Kidney (tissue), 14 donors: Measurements from ENCODE around the gene EEFSEC. TPM values are rescaled to one million over a fixed set of nuclear protein-coding genes. Genes with fewer than 3 reads are reported as not detected.

Experiments used
- DNase-seq, 5 donors: peaks; one replicate each; pipeline ENCODE4 v3.0.0-alpha.2; 2013 to 2020
- FAIRE-seq: peaks from 2 replicates; lab custom pipeline; 2012; peaks lifted over from hg19 to GRCh38; lab: Jason Lieb, UNC
- H3K27ac ChIP-seq, 2 donors: one replicate each; pipeline ENCODE4 v1.7.0; 2013; ENCODE audit warnings: low read depth in 2 of 2, low read length in 2 of 2, inconsistent platforms in 1 of 2
- H3K27me3 ChIP-seq: one replicate; pipeline ENCODE4 v1.7.1; 2013; ENCODE audit warnings: low read length, inconsistent platforms; ENCODE audit not compliant: control insufficient read depth, insufficient read depth
- H3K36me3 ChIP-seq, 3 donors: one replicate each; pipeline versions ENCODE4 v1.7.0 to v1.7.1; 2013; ENCODE audit warnings: low read length in 3 of 3, control low read depth in 1 of 3, inconsistent platforms in 1 of 3; ENCODE audit not compliant: insufficient read depth in 3 of 3, control insufficient read depth in 2 of 3
- H3K4me1 ChIP-seq, 3 donors: one replicate each; pipeline versions ENCODE4 v1.7.0 to v1.7.1; 2013; ENCODE audit warnings: low read length in 3 of 3, inconsistent platforms in 1 of 3, low read depth in 1 of 3; ENCODE audit not compliant: control insufficient read depth in 2 of 3, insufficient read depth in 2 of 3
- H3K4me3 ChIP-seq, 3 donors: one replicate each; pipeline versions ENCODE4 v1.7.0 to v1.8.1; 2013; ENCODE audit warnings: low read length in 3 of 3, control low read depth in 1 of 3, inconsistent platforms in 1 of 3
- H3K9ac ChIP-seq, 3 donors: one replicate each; pipeline versions ENCODE4 v1.7.0 to v1.7.1; 2013; ENCODE audit warnings: low read length in 3 of 3, control low read depth in 1 of 3, inconsistent platforms in 1 of 3
- H3K9me3 ChIP-seq, 3 donors: one replicate each; pipeline versions ENCODE4 v1.7.0 to v1.7.1; 2013; ENCODE audit warnings: low read length in 3 of 3, control low read depth in 1 of 3, inconsistent platforms in 1 of 3; ENCODE audit not compliant: control insufficient read depth in 2 of 3, insufficient read depth in 1 of 3
- CTCF ChIP-seq: IDR thresholded peaks from 3 replicates; pipeline ENCODE4 v1.5.1; 2012; ENCODE audit warnings: mild to moderate bottlenecking, moderate library complexity, borderline replicate concordance; ENCODE audit not compliant: insufficient read depth; ENCODE audit errors: extremely low read depth
- intact Hi-C: fragments of 100-400 bp; cut with DNase I; formaldehyde crosslinking; loops from one replicate; pipeline ENCODE4 v1.11.1; 2022
- polyA plus RNA-seq: library from polyadenylated mRNA; stranded (reverse); fragments of 350-450 nt; fragmentation: Illumina TruSeq; extraction: RNeasy Lipid Tissue Mini Kit (QIAGEN cat#74804); gene quantifications from one replicate; pipeline ENCODE4 v1.2.3, GENCODE V29; 2014; ENCODE audit warnings: low read depth, low replicate concordance; ENCODE audit not compliant: insufficient read depth
- total RNA-seq: library from RNA; stranded (reverse); fragmentation: NEBNext Ultra II Directional; extraction: Animal tissue kit (Norgen Biotek cat#: 25700); gene quantifications from one replicate; pipeline ENCODE4 v1.2.1, GENCODE V29; 2021
- donor health status: control.
- donor health status: control.
- donor health status: control.
- donor health status: control.
- donor health status: control.
- donor health status: DM: yes; HTN: yes; CAD: no.
- donor health status: Normal renal cell carcinoma (clear cell type).

The EEFSEC gene
- total and polyA plus RNA-seq, 2 donors from 2014 or later, result 15.2 to 23.2 TPM

DNA sequence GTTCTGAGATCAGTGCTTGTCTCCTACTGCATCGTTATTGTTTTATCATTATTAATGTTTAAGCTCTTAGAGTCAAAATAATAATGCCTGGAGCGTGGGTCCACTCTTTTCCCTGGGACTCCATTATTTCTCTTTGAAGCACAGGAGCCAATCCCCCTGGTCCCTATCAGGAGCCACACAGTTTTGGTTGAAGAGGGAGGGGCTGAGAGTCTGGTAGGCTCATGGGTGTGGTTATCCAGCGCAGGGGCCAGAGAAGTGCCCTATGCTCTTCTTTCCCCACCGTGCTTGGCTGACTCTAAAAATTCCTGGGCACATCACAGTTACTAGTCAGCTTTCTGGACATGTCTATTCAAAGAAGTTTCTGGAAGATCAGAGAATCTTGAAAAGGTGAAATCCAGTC is 191.9 kb downstream of the EEFSEC start:
- DNase-seq, result no peak
- no peak overlapping the region for H3K9ac ChIP-seq

GRCh38 chr3:128346562-128346961 is 193.3 kb downstream of the EEFSEC start:
- peaks cover 0 to 2% (median 0%) of the 10 kb centered on the region in 3 donors for H3K36me3 ChIP-seq
- no peak for TF ChIP-seq CTCF
- H3K4me3 ChIP-seq, result no peak overlapping the region
- H3K4me1 ChIP-seq, result peaks cover 4 to 20% (median 13%) of the 10 kb centered on the region in 3 donors
- FAIRE-seq (no peak), DNase-seq (no peak)
- no peak overlapping the region for H3K27ac ChIP-seq
- intact Hi-C loops, result no loop called here
- H3K27me3 ChIP-seq, result no peaks in the 10 kb centered on the region
- no peak overlapping the region for H3K9ac ChIP-seq
- H3K9me3 ChIP-seq, result no peaks in the 10 kb centered on the region

More for the DNA sequence above, 191.9 kb downstream of the EEFSEC start:
- Histone ChIP-seq H3K4me1 (peaks cover 4 to 17% (median 13%) of the 10 kb centered on the region in 3 donors), H3K27me3 (no peaks in the 10 kb centered on the region), H3K4me3 (no peak overlapping the region), H3K27ac (no peak overlapping the region), H3K9me3 (no peaks in the 10 kb centered on the region), H3K36me3 (peaks cover 0 to 7% (median 0%) of the 10 kb centered on the region in 3 donors)
- intact Hi-C loops, result no loop called here
- no peak for FAIRE-seq
- no peak for TF ChIP-seq CTCF

DNA sequence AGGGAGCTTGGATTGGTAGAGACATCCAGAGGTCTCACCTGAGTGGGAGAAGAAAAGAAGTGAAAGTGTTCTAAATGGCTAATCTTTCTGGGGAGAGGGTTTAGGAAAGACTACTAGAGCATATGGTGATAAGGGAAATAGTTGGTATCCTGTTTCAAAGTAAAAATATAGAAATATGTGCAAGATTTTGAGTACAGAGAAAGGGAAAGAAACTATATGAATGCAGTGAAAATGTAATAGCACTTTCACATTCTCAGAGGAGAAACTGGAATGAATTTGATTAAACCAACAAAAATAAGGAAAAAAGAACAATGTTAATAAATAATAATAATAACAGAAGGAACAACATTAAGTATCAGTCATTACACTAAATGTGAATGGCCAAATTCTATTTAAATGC is 194.0 kb downstream of the EEFSEC start:
- Histone ChIP-seq H3K27me3 (no peaks in the 10 kb centered on the region), H3K27ac (no peak overlapping the region), H3K36me3 (no peaks in the 10 kb centered on the region), H3K4me3 (no peak overlapping the region), H3K9ac (no peak overlapping the region), H3K4me1 (peaks cover 4 to 20% (median 13%) of the 10 kb centered on the region in 3 donors), H3K9me3 (no peaks in the 10 kb centered on the region)
- DNase-seq (no peak), FAIRE-seq (no peak)
- intact Hi-C loops, result no loop called here
- no peak for TF ChIP-seq CTCF

DNA sequence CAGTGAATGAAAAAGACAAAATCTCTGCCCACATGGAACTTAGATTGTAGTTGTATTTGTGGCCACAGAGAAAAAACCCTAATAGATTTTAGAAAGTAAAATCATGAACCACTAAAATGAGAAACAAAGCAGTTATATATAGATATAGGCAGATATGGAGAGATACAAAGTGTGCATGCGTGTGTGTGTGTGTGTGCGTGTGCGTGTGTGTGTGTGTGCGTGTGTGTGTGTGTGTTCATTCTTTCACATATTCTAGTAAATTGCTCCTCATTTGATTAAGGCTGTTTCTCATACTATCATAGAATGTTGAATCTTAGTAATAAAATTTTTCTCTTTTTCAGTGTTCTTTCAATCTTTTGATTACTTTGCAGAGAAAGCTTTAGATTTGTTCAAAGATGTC is 194.8 kb downstream of the EEFSEC start:
- no peak overlapping the region for H3K27ac ChIP-seq
- H3K27me3 ChIP-seq, result no peaks in the 10 kb centered on the region
- H3K36me3 ChIP-seq, result no peaks in the 10 kb centered on the region
- no peak for TF ChIP-seq CTCF
- DNase-seq, result no peak
- no peaks in the 10 kb centered on the region for H3K9me3 ChIP-seq
- no peak for FAIRE-seq
- H3K4me3 ChIP-seq, result no peak overlapping the region
- no peak overlapping the region for H3K9ac ChIP-seq
- intact Hi-C loops, result no loop called here
- peaks cover 4 to 20% (median 13%) of the 10 kb centered on the region in 3 donors for H3K4me1 ChIP-seq
